Neural progenitor cell (in vitro differentiated cells): ENCODE measurements around the gene ATF6B. TPM values are rescaled to one million over a fixed set of nuclear protein-coding genes. Genes with fewer than 3 reads are reported as not detected.

Source experiments
- DNase-seq: peaks from one replicate; pipeline ENCODE4 v3.0.0-alpha.2; 2016; ENCODE audit warnings: low spot score
- H2AFZ ChIP-seq: fragments of 200-600 bp; sonication (generic); replicated peaks from 2 replicates; pipeline ENCODE4 v1.6.1; 2016; ENCODE audit warnings: antibody characterized with exemption
- H3F3A ChIP-seq: fragments of 200-600 bp; sonication (generic); 2 replicates; pipeline ENCODE4 v1.6.1; 2016; ENCODE audit warnings: antibody characterized with exemption, low read depth
- H3K27ac ChIP-seq: fragments of 200-600 bp; sonication (generic); 2 replicates; pipeline ENCODE4 v1.5.1; 2016; ENCODE audit warnings: mild to moderate bottlenecking
- H3K27me3 ChIP-seq: fragments of 200-600 bp; sonication (generic); 2 replicates; pipeline ENCODE4 v1.6.1; 2016; ENCODE audit warnings: mild to moderate bottlenecking, moderate library complexity
- H3K36me3 ChIP-seq: fragments of 200-600 bp; sonication (generic); 2 replicates; pipeline ENCODE4 v1.5.1; 2016
- H3K4me1 ChIP-seq: fragments of 200-600 bp; sonication (generic); 2 replicates; pipeline ENCODE4 v1.6.1; 2016; ENCODE audit warnings: mixed run types
- H3K4me2 ChIP-seq: fragments of 200-600 bp; sonication (generic); 2 replicates; pipeline ENCODE4 v1.6.1; 2016
- H3K4me3 ChIP-seq: fragments of 200-600 bp; sonication (generic); 2 replicates; pipeline ENCODE4 v1.5.1; 2016
- H3K79me2 ChIP-seq: fragments of 200-600 bp; sonication (generic); 2 replicates; pipeline ENCODE4 v1.6.1; 2016; ENCODE audit warnings: low read depth
- H3K9ac ChIP-seq: fragments of 200-600 bp; sonication (generic); 2 replicates; pipeline ENCODE4 v1.6.1; 2016
- H3K9me3 ChIP-seq: fragments of 200-600 bp; sonication (generic); 2 replicates; pipeline ENCODE4 v1.5.1; 2016; ENCODE audit warnings: low read depth
- H4K20me1 ChIP-seq: fragments of 200-600 bp; sonication (generic); 2 replicates; pipeline ENCODE4 v1.6.1; 2016; ENCODE audit warnings: low read depth
- H3K27ac Mint-ChIP-seq: 3 replicates; pipeline ENCODE4 v1.8.0; 2021; ENCODE audit warnings: mixed read lengths
- H3K27me3 Mint-ChIP-seq: 2 replicates; pipeline ENCODE4 v1.8.0; 2022; ENCODE audit warnings: low read depth, mild to moderate bottlenecking, inconsistent platforms, moderate library complexity, mixed read lengths; ENCODE audit not compliant: insufficient read depth
- H3K36me3 Mint-ChIP-seq: 3 replicates; pipeline ENCODE4 v1.8.0; 2021; ENCODE audit warnings: mixed read lengths
- H3K4me1 Mint-ChIP-seq: 3 replicates; pipeline ENCODE4 v1.8.0; 2021; ENCODE audit warnings: mixed read lengths
- H3K4me3 Mint-ChIP-seq: 3 replicates; pipeline ENCODE4 v1.8.0; 2021; ENCODE audit warnings: mild to moderate bottlenecking, moderate library complexity, mixed read lengths
- H3K9me3 Mint-ChIP-seq: 3 replicates; pipeline ENCODE4 v1.8.0; 2020; ENCODE audit warnings: mixed read lengths
- EZH2 ChIP-seq: fragments of 200-600 bp; sonication (generic); IDR thresholded peaks from 2 replicates; pipeline ENCODE4 v1.6.1; 2017; ENCODE audit warnings: antibody characterized with exemption, mild to moderate bottlenecking, moderate library complexity
- EZH2phosphoT487 ChIP-seq: fragments of 200-600 bp; sonication (generic); IDR thresholded peaks from 2 replicates; pipeline ENCODE4 v1.6.1; 2017; ENCODE audit warnings: antibody characterized with exemption
- total RNA-seq: library from RNA; depleted of rRNA; stranded (reverse); fragments of >200 nt; gene quantifications from 2 replicates; pipeline ENCODE4 v1.2.3, GENCODE V29; 2015; ENCODE audit warnings: low replicate concordance
- TF ChIP-seq, protein P1 (sequence below): fragments of 200-600 bp; sonication (generic); IDR thresholded peaks from 2 replicates; pipeline ENCODE4 v1.5.1; 2017; ENCODE audit warnings: antibody characterized with exemption, mild to moderate bottlenecking

ATF6B gene
- total RNA-seq, 1 donor from 2014 or later: 19.4 TPM

DNA sequence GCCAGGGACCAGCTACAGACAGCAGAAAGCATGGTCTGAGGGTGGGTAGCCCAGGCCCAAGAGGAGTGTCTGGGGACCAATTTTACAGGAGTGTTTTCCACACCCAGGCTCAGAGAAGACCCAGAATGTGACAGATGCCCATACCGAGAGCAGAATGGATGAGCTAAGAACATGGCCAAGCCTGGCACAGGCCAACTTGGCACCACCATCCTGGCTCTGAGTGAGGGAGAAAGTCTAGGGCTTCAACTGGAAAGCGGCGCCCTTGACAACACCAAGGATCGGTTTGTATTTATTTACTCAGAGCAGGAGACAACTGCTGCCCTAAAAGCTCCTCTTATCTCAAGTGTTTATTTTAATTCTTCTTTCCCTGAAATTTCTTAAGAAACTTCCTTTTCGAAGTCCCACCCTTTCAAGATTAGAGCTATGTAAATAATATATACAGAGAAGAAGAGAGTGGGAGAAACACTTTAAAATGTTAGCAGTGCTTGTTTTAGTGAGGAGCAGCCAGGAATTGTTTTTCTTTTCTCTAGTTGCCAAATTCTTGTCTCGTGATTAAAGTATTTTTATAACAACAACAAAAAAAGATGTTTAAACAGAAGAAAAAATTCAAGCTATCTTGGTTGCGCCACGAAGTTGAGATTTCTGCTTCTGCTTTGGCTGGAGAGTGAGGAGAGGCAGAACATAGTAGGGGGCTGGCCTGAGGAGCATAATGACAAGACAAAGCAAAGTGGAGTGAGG, 35.1 kb downstream of the ATF6B start:
- no peaks in the 10 kb centered on the region for H3K9me3 ChIP-seq
- no peaks in the 10 kb centered on the region for H3K36me3 ChIP-seq
- no peaks in the 10 kb centered on the region for H3K27me3 ChIP-seq
- Mint-ChIP-seq H3K4me3 (no peak overlapping the region), H3K27ac (peak overlapping the region; percentile 15), H3K4me1 (peaks cover 4% of the 10 kb centered on the region), H3K9me3 (no peaks in the 10 kb centered on the region), H3K36me3 (no peaks in the 10 kb centered on the region), H3K27me3 (peaks cover 3% of the 10 kb centered on the region)
- H3K79me2 ChIP-seq: no peaks in the 10 kb centered on the region
- H3F3A ChIP-seq: peaks cover 6% of the 10 kb centered on the region
- H3K4me1 ChIP-seq: peaks cover 3% of the 10 kb centered on the region
- DNase-seq: no peak
- no peaks in the 10 kb centered on the region for H4K20me1 ChIP-seq
- no peak overlapping the region for H3K27ac ChIP-seq
- no peak overlapping the region for H3K4me3 ChIP-seq
- no peak overlapping the region for H2AFZ ChIP-seq
- TF ChIP-seq, protein P1, sequence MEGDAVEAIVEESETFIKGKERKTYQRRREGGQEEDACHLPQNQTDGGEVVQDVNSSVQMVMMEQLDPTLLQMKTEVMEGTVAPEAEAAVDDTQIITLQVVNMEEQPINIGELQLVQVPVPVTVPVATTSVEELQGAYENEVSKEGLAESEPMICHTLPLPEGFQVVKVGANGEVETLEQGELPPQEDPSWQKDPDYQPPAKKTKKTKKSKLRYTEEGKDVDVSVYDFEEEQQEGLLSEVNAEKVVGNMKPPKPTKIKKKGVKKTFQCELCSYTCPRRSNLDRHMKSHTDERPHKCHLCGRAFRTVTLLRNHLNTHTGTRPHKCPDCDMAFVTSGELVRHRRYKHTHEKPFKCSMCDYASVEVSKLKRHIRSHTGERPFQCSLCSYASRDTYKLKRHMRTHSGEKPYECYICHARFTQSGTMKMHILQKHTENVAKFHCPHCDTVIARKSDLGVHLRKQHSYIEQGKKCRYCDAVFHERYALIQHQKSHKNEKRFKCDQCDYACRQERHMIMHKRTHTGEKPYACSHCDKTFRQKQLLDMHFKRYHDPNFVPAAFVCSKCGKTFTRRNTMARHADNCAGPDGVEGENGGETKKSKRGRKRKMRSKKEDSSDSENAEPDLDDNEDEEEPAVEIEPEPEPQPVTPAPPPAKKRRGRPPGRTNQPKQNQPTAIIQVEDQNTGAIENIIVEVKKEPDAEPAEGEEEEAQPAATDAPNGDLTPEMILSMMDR: no peak
- TF ChIP-seq EZH2phosphoT487 (no peak), EZH2 (no peak)
- no peak overlapping the region for H3K9ac ChIP-seq
- H3K4me2 ChIP-seq: no peak overlapping the region

DNA sequence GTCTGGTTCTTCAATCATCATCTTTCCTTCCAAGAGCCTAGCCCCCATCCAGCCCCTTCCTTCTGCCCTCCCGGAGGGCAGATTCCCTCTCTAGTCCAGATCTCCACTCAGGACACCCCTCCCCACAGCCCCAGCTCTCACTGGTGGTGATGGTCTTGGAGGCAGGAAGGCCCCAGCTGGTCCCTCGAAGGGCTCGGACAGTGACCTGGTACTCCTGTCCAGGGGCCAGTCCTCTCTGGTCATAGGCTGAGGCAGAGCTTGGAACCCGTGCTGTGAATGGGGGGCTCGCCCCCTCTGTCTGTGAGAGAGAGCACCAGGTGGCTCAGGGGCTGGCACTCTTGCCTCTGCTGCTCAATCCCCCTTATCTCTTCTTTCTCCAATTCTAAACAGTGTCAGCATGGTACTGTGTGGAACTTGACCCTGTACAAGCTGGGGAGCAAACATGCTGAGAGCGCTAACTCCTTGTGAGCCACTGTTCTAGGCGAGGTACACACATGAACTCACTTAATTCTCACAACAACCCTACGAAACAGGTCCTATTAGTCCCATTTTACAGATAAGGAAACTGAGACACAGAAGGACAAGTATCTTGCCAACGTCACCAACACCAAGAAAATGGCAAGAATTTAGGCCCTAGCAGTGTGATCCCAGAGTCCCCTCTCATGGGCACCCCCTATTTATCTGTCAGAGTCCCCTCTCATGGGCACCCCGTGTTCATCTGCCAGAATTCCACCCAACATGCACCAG, 38.8 kb downstream of the ATF6B start:
- Mint-ChIP-seq H3K4me1 (peaks cover 4% of the 10 kb centered on the region), H3K36me3 (no peaks in the 10 kb centered on the region), H3K27me3 (peaks cover 7% of the 10 kb centered on the region), H3K4me3 (peak overlapping the region; percentile 59), H3K9me3 (no peaks in the 10 kb centered on the region), H3K27ac (peak overlapping the region; percentile 88)
- Histone ChIP-seq H3K9me3 (no peaks in the 10 kb centered on the region), H3K4me3 (no peak overlapping the region), H3K36me3 (no peaks in the 10 kb centered on the region), H2AFZ (no peak overlapping the region), H4K20me1 (no peaks in the 10 kb centered on the region), H3K27me3 (peaks cover 14% of the 10 kb centered on the region), H3K9ac (no peak overlapping the region), H3K4me2 (no peak overlapping the region), H3F3A (peaks cover 7% of the 10 kb centered on the region), H3K27ac (no peak overlapping the region), H3K4me1 (peaks cover 5% of the 10 kb centered on the region), H3K79me2 (no peaks in the 10 kb centered on the region)
- TF ChIP-seq, protein P1: no peak
- TF ChIP-seq EZH2 (no peak), EZH2phosphoT487 (no peak)
- DNase-seq: no peak

DNA sequence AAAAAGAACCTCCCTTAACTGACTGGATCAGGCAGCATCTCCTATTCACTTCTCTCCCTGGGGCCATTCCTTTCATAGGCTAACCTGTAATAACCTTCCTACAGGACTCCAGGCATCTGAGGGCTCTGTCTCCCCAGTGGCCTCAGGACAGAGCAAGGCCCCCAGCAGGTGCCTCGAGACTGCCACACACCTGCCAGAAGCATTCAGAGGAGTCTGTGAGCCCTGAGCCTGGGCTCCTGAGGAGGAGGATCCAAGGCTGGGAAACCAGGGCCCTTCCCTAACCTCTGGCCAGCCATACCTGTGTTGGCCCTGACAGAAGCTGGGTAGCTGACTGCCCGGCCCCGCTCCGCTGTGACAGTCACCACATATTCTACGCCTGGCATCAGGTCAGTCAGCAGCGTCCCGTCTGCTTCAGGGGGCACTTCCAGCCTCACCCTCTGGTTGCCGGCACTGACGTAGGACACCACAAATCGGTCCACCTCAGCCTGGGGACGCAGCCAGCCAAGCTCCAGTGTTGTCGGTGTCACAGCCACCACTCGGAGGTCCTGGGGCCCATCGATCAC, 39.5 kb downstream of the ATF6B start:
- no peak for TF ChIP-seq EZH2phosphoT487
- no peaks in the 10 kb centered on the region for H3K79me2 ChIP-seq
- H3K36me3 Mint-ChIP-seq: no peaks in the 10 kb centered on the region
- peaks cover 14% of the 10 kb centered on the region for H3K27me3 ChIP-seq
- H3K4me1 Mint-ChIP-seq: peaks cover 4% of the 10 kb centered on the region
- H3K36me3 ChIP-seq: no peaks in the 10 kb centered on the region
- no peak overlapping the region for H3K4me3 ChIP-seq
- no peak overlapping the region for H3K9ac ChIP-seq
- H3K4me3 Mint-ChIP-seq: peak overlapping the region; percentile 59
- no peak for DNase-seq
- peaks cover 7% of the 10 kb centered on the region for H3F3A ChIP-seq
- H3K27ac ChIP-seq: no peak overlapping the region
- no peaks in the 10 kb centered on the region for H3K9me3 Mint-ChIP-seq
- peaks cover 5% of the 10 kb centered on the region for H3K4me1 ChIP-seq
- no peaks in the 10 kb centered on the region for H4K20me1 ChIP-seq
- H3K9me3 ChIP-seq: no peaks in the 10 kb centered on the region
- no peak overlapping the region for H3K4me2 ChIP-seq
- no peak overlapping the region for H2AFZ ChIP-seq
- peak overlapping the region; percentile 22 for H3K27ac Mint-ChIP-seq
- H3K27me3 Mint-ChIP-seq: peaks cover 11% of the 10 kb centered on the region
